GM19043 (cell line): ENCODE measurements around the gene GALT.

Source experiments
- ATAC-seq: cut with Tn5 transposase; IDR thresholded peaks from one replicate; pipeline ENCODE4 v1.9.1; 2021; ENCODE audit warnings: low read depth; ENCODE audit not compliant: unreplicated experiment

GALT gene

DNA sequence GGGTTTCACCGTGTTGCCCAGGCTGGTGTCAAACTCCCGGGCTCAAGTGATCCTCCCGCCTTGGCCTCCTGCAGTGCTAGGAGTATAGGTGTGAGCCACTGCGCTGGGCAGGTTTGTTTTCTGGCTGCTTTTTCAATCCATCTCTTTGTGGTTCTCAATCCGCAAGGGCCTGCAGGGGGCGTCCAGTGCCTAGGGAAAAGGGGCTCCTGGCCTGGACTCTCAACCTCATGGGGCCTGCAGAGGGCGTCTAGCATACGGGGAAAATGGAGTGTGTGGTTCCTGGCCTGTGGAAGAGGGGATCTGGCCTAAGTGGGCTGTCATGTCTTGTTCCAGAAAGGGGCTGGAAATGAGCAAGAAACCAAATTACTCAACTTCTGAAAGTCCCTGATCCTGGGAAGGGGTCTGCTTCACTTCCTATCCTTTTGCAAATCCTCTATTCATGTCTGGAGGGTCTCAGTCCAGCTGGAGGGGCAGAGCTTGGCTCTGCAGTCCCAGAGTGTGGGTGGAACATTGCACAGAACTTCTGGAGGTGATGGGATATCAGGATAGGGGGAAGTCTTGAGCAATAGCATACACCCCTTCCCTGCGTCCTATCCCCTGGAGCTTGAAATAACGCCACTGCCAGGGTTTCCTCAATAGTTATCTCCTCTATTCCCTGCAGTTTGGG lies 28.7 kb downstream of the GALT start:
- ATAC-seq: no peak

DNA sequence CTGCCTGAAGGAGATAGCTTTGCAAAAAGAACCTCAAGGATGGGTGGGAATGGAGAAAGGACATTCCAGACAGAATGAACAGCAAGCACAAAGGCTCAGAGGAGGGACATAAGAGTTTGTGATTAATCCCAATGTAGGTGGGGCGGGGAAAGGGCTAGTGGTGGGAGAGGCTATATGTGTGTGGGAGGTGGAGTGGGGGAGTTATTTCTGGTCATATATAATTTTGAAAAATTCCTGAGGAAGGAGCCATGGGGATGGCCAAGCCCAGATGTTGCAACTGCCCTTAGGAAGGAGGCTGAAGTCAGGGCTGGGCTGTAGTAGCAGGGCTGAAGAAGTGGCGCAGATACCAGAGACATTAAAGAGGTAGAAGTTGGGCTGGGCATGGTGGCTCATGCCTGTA lies 29.4 kb downstream of the GALT start:
- ATAC-seq: no peak

- ATAC-seq: no peak
These were observed 37.7 kb downstream of the GALT start for GRCh38 chr9:34684145-34684544.

DNA sequence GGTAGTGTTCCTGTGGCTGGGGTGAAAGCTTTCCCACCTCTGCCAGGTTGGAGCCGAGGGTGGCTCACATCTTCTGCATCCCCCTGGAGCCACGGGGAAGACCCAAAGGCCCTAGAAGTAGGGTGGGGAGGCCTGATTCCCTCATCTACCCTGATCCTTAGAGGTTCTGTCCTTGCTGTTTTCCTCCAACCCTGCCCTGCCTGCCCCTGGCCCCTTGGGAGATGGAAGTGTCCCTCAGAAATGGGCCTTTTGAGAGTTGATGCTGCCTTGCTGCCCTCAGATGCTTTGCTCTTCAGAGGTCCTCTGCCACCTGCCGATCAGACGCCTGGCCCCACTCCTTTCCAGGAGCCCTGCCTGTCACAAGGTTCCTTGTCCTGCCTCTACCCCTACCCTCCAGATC lies 38.3 kb downstream of the GALT start:
- ATAC-seq: no peak

DNA sequence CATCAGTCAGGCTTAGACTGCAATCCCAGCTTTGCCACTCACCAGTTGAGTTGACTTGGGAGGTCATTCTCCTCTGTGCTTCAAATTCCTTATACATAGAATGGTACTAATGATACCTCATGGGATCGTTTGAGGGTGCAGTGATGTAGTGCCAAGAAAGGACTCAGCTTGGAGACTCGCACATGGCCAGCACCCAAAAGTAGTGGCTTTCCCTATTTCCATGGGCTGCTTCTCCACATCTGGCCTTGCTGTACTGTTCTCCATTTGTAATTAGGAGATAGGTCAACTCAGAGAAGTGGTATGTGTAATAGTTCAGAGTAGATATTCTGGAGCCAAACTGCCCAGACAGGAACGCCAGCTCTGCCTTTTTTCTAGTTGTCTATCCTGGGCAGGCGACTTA lies 39.1 kb downstream of the GALT start:
- ATAC-seq: no peak

DNA sequence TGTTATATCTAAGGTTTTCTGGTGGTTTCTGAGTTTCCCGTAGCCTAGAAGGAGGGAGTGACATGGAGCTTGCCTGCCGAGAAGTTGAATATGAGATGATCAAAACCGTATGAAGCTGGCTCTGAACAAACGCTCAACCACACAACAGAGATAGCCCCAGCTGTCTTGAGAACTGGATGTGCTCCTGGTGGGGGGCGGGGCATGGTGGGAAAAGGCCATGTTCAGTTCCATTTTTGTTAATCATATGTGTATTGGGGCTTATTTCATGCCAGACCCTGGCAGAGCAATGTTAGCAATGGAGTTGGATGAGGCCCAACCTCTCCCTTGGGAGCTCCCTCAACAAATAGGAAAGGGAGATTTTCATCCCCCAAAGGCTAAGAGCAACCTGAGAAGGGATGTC lies 39.8 kb downstream of the GALT start:
- ATAC-seq: no peak

GRCh38 chr9:34686732-34687131 lies 40.3 kb downstream of the GALT start:
- no peak for ATAC-seq

DNA sequence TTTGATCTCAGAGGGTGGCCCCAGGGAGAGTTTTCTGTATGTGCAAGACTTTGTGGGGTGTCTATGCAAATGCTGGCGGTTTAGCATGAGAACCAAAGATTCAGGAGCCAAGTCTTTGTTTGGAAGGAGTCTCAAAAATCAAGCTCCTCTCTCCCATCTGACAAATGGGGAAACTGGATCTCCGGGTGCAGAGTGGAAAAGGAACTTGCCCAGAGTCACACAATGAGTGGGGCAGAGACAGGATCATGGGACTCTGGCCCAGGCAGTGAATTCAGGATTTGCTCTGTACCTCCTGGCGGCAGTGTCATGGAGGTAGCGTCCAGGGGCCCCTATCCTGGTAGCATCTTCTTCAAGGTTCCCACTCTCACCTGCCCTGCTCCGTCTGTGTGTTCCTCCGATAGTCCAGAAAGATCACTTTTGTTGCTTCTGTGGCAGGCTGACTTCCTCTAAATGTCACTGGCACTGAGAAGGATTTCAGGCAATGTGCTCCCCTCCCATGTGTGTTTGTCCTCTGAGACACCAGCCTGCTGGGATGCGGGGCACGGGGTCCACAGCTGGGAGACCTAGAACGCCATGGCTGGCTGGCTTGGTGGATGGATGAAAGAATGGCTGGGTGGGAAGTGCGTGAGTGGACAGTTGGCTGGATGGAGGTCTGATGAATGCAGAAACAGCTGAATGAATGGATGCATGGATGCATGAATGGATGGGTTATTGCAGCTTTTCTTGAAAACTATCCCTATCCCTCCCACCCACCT lies 41.0 kb downstream of the GALT start:
- no peak for ATAC-seq

DNA sequence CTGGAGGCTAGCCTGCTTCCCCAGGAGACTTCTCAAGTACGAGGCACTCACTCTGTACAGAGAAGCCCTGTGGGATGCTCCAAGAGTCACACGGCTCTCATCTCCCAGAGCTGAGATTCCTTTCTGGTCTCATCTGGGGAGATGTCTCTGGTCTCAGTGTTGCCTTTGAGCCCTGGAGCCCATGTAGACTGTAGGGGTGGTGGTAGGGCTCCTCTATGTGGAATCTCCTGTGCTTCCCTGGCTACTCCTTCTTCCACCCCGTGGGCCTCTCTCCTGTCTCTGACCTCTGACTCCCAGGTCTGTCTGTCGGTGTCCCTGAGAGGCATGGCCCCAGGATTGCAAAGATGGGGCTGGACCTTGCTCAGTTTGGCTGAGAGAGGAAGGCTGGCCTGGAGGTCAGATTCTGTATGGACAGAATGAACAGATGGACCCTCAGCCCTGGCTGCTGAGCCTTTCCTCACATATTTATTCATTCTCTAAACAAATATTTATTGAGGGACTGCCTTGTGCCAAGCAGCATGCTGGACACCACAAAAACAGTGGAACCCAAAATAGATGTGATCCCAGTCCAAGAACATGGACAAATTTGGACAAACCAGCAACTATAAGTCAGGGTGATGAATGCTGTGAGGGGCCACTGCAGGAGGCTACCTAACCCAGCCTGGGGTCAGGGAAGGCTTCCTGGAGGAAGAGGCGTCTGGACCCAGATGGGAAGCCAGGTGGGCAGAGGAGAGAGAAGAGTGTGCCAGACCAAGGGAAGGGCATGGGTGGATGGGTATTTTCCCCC lies 42.0 kb downstream of the GALT start:
- ATAC-seq: no peak

DNA sequence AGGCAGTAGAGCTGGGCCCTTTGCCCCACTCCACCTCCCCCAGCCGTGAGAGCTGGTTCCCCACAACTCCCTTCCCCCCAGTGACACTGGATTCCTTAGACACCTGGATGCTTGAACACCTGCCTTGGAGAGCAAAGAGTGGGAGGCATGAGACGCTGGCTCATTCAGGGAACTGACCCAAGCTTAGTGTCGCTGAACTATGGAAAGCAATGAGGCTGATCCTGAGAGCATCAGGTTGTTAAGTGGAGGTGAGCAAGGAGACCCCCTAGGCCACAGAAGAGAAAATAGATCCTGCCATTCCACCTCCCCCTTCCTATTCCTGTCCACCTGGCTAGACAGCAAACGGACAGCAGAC lies 42.6 kb downstream of the GALT start:
- no peak for ATAC-seq

DNA sequence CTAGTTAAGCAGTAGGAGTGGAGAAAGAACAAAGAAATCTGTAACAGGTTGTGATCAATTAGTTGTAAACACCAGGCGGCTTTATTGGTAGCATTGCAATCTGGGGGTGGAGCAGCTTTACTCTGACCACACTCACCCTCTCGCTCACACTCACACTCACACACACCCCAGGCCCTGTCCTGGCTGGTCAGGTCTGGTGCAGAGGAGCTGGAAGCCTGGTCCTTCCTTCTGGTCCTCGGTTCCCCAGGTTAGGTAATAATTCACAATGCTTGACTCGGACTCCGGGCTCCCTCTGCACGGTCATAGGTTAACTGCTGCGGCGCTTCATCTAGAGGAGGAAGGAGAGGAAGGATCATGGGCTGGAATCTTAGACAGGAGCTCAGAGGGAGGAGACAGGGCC lies 43.0 kb downstream of the GALT start:
- no peak for ATAC-seq

DNA sequence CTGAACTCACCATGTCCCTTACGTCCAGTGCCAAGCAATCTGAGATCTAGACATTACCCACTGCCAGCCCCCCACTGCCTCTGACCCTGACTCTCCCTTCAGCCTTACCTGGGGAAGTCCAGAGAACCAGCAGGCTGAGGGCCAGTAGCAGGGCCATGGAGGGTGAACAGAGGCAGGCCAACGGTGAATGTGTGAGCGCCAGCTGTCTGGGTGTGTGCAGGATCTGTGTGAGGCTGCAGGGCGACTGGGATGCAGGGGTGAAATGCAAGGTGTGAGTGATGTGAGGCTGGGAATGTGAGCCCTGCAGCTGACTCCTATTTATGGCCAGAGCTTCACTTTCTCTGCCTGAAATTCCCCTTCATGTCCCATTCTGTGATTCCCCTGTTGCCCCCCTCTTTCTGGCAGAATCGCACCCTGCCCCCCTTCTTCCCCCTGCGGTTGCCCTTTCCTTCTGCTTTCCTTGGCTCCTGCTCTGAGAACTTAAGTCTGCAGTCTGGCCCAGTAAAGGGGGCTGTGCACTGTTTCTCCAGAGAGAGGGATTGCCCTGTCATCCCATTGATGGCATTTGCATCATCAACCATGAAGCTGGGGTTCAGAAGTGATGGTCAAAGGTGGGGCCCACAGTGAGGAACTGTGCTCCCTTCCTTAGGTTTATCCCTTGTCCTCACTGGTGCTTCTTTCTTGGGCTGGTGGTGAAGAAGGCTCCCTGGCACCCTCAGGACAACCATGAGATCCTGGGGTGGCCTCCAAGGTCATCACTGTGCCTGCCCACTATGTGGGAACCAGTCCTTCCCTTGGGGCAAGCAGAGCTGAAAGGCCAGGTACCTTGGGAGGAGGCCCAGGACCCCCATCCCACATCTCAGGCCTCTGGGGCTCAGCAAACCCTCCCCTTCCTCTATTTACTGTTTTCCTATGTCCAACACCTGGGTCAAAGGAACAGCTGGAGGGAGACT lies 44.8 kb downstream of the GALT start, which contains the start of gene CCL19:
Gene CCL19 (minus strand): TSS at position 294 of the 953 bp plus-strand sequence. CDS start 137 bp downstream, at position 157.
- ATAC-seq: no peak

DNA sequence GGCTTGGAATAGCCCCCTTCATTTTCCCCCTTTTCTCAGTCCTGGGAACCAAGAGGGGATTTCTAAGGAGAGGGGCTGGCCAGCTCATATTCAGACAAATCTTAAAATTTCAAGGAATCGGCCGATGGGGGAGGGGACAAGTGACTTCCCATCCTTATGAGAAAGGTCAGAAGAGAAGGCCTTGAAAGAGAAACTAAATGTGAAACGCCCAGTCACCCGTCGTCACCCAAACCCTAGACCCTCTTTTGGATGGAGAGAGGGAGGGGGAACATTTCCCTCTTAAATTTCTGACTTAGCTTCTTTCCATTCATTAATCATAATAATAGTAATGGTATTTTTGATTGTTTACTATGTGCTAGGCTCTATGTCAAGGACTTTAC lies 45.5 kb downstream of the GALT start:
- no peak for ATAC-seq

DNA sequence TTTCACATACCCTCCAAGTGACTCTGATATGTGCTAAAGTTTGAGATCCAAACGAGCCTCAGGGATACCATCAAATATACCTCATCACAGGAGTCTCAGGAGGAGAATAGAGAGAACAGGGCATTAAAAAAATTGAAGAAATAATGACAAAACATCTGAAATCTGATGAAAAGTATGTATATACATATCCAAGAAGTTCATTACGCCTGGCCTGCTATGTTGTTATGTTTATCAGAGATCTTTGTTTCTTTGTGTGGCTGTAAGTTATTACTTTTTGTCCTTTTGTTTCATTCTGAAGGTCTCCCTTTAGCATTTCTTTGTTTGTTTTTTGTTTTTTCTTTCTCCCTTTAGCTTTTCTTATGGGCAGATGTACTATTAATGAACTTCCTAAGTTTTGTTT lies 47.1 kb downstream of the GALT start:
- no peak for ATAC-seq

DNA sequence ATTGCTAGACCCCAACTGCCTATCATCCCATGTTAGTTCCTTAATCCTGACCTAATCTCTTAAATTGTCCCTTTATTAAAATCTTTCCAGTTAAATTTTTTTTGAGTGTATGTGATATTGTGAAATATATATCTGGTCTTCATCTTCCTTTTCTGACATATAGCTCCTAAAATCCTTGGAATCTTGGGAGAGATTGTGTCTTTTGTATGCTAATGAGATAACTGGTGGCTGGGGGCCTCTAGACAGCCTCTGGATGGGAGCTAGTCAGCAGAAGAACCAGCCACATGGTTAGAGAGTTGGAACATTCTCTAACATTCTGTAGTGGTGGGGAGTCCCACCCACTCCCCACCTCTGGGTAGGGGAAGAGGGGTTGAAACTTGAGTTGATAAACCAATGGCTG lies 48.3 kb downstream of the GALT start:
- no peak for ATAC-seq
